IMR-90 (cell line): ENCODE results near the gene TBC1D10B. TPM values are rescaled to one million over a fixed set of nuclear protein-coding genes. Genes with fewer than 3 reads are reported as not detected.

Experiments
- ATAC-seq: fragments of 200-7000 bp; cut with Tn5 transposase; 2 replicates; pipeline ENCODE4 v1.9.1; 2020; ENCODE audit warnings: low read depth, mild to moderate bottlenecking, moderate library complexity
- BruUV-seq: library from RNA; stranded (reverse); fragments of 400-500 nt; replicated peaks from 2 replicates; lab custom pipeline; 2021; lab: Mats Ljungman, UMichigan
- CTCF ChIA-PET: fragments of 300-600 bp; formaldehyde crosslinking; extraction: SDS; loops from one replicate; lab custom pipeline; 2021; ENCODE audit warnings: antibody characterized with exemption; lab: Yijun Ruan, JAX
- POLR2A ChIA-PET: fragments of 300-600 bp; sonication (Branson Sonifier 250); formaldehyde crosslinking; loops from one replicate; lab custom pipeline; 2022; ENCODE audit warnings: antibody characterized with exemption; ENCODE audit not compliant: unreplicated experiment; lab: Charles Lee
- DNase-seq: peaks from one replicate; pipeline ENCODE4 v3.0.0; 2013
- H2AFZ ChIP-seq: replicated peaks from 2 replicates; pipeline ENCODE3; 2013; ENCODE audit warnings: low read length, mild to moderate bottlenecking; ENCODE audit not compliant: poor library complexity
- H2AK5ac ChIP-seq: 2 replicates; pipeline ENCODE4 v1.6.1; 2013; ENCODE audit warnings: low read depth, low read length, inconsistent platforms
- H2AK9ac ChIP-seq: replicated peaks from 2 replicates; pipeline ENCODE3; 2013; ENCODE audit warnings: mild to moderate bottlenecking, low read depth, low read length, moderate library complexity; ENCODE audit not compliant: poor library complexity
- H2BK120ac ChIP-seq: 2 replicates; pipeline ENCODE4 v1.6.1; 2013; ENCODE audit warnings: low read depth, low read length, inconsistent platforms
- H2BK15ac ChIP-seq: 3 replicates; pipeline ENCODE4 v1.6.1; 2013; ENCODE audit warnings: low read depth, low read length, inconsistent platforms
- H2BK20ac ChIP-seq: 2 replicates; pipeline ENCODE4 v1.6.1; 2013; ENCODE audit warnings: low read depth, mild to moderate bottlenecking, inconsistent platforms, low read length, moderate library complexity
- H2BK5ac ChIP-seq: 2 replicates; pipeline ENCODE4 v1.6.1; 2013; ENCODE audit warnings: mild to moderate bottlenecking, low read depth, low read length, inconsistent platforms; ENCODE audit not compliant: poor library complexity, severe bottlenecking
- H3K14ac ChIP-seq: replicated peaks from 2 replicates; pipeline ENCODE4 v1.6.1; 2013; ENCODE audit warnings: low read depth, low read length, inconsistent platforms
- H3K18ac ChIP-seq: 2 replicates; pipeline ENCODE4 v1.6.1; 2013; ENCODE audit warnings: low read depth, low read length, control low read depth
- H3K23ac ChIP-seq: 2 replicates; pipeline ENCODE4 v1.6.1; 2013; ENCODE audit warnings: low read depth, low read length, inconsistent platforms
- H3K27ac ChIP-seq: 2 replicates; pipeline ENCODE4 v1.5.1; 2013; ENCODE audit warnings: mild to moderate bottlenecking, control low read depth, low read length; ENCODE audit not compliant: insufficient read depth
- H3K27me3 ChIP-seq: 2 replicates; pipeline ENCODE4 v1.6.1; 2013; ENCODE audit warnings: low read length; ENCODE audit not compliant: control insufficient read depth, insufficient read depth
- H3K36me3 ChIP-seq: 2 replicates; pipeline ENCODE4 v1.6.1; 2013; ENCODE audit warnings: low read length, mixed read lengths; ENCODE audit not compliant: control insufficient read depth, insufficient read depth
- H3K4ac ChIP-seq: 2 replicates; pipeline ENCODE4 v1.6.1; 2013; ENCODE audit warnings: low read depth, low read length, inconsistent platforms
- H3K4me1 ChIP-seq: 2 replicates; pipeline ENCODE4 v1.6.1; 2013; ENCODE audit warnings: low read length, mixed read lengths; ENCODE audit not compliant: control insufficient read depth, insufficient read depth
- H3K4me2 ChIP-seq: 2 replicates; pipeline ENCODE4 v1.6.1; 2013; ENCODE audit warnings: low read depth, mild to moderate bottlenecking, control low read depth, low read length, moderate library complexity
- H3K4me3 ChIP-seq: 2 replicates; pipeline ENCODE4 v1.5.1; 2013; ENCODE audit warnings: low read depth, mild to moderate bottlenecking, control low read depth, low read length, moderate library complexity; ENCODE audit not compliant: insufficient read depth
- H3K56ac ChIP-seq: 2 replicates; pipeline ENCODE4 v1.6.1; 2013; ENCODE audit warnings: low read length, inconsistent platforms; ENCODE audit not compliant: insufficient read depth; ENCODE audit errors: extremely low read depth
- H3K79me1 ChIP-seq, 2 experiments: 2 replicates each; pipeline ENCODE4 v1.6.1; 2013; ENCODE audit warnings: low read length in 2 of 2, inconsistent platforms in 1 of 2, low read depth in 1 of 2
- H3K9ac ChIP-seq: 2 replicates; pipeline ENCODE4 v1.6.1; 2013; ENCODE audit warnings: low read depth, low read length, control low read depth
- H3K9me1 ChIP-seq: 2 replicates; pipeline ENCODE4 v1.6.1; 2013; ENCODE audit warnings: low read length, inconsistent platforms; ENCODE audit not compliant: insufficient read depth
- H3K9me3 ChIP-seq: 2 replicates; pipeline ENCODE4 v1.6.1; 2013; ENCODE audit warnings: low read length; ENCODE audit not compliant: control insufficient read depth, insufficient read depth
- H4K20me1 ChIP-seq: 2 replicates; pipeline ENCODE4 v1.6.1; 2013; ENCODE audit warnings: low read length, inconsistent platforms; ENCODE audit not compliant: insufficient read depth
- H4K5ac ChIP-seq: 2 replicates; pipeline ENCODE4 v1.6.1; 2013; ENCODE audit warnings: mild to moderate bottlenecking, low read depth, low read length, control low read depth
- H4K8ac ChIP-seq, 2 experiments: 2 replicates each; pipeline ENCODE4 v1.6.1; 2013; ENCODE audit warnings: low read depth in 2 of 2, low read length in 2 of 2, control low read depth in 1 of 2, inconsistent platforms in 1 of 2
- H4K91ac ChIP-seq: 2 replicates; pipeline ENCODE4 v1.6.1; 2013; ENCODE audit warnings: low read depth, low read length, inconsistent platforms; ENCODE audit not compliant: insufficient read depth
- NFE2L2 ChIP-seq: fragments of 150-350 bp; IDR thresholded peaks from 2 replicates; pipeline ENCODE4 v1.6.1; 2016; ENCODE audit warnings: low read depth, mild to moderate bottlenecking, low read length
- WGBS, 2 experiments: methylation state at CpG; one replicate each; pipeline versions ENCODE4 v1.1.5 to v1.1.7; 2013; ENCODE audit warnings: missing lambda C conversion rate in 2 of 2; ENCODE audit not compliant: insufficient read length in 1 of 2; ENCODE audit errors: extremely low coverage in 2 of 2; 5-methylcytosine and 5-hydroxymethylcytosine counted together
- dilution Hi-C: fragments of 300-500 bp; cut with HindIII; formaldehyde crosslinking; loops from one replicate; pipeline ENCODE4 v1.14.3; 2018; ENCODE audit warnings: low sequenced_read_pairs; ENCODE audit not compliant: unreplicated experiment
- in situ Hi-C: fragments of 300-500 bp; cut with MboI; formaldehyde crosslinking; loops from 3 replicates; pipeline ENCODE4 v1.14.3; 2019; ENCODE audit warnings: low sequenced_read_pairs, inconsistent platforms, mixed read lengths
- intact Hi-C: fragments of 100-400 bp; cut with micrococcal nuclease; formaldehyde crosslinking; loops from 2 replicates; pipeline ENCODE4 v1.10.0; 2022
- polyA plus RNA-seq, 3 experiments: library from polyadenylated mRNA; depleted of rRNA; stranded (reverse); fragments of >200 nt; gene quantifications; 2 replicates each; pipeline ENCODE4 v1.2.3, GENCODE V29; 2012; ENCODE audit warnings: low replicate concordance in 1 of 3
- total RNA-seq: library from RNA; depleted of rRNA; stranded (reverse); fragments of >200 nt; gene quantifications from 2 replicates; pipeline ENCODE4 v1.2.3, GENCODE V29; 2012
- TF ChIP-seq, protein P1 (sequence below): fragments of 150-350 bp; IDR thresholded peaks from 2 replicates; pipeline ENCODE4 v1.6.1; 2017; ENCODE audit warnings: mild to moderate bottlenecking, antibody characterized with exemption, low read length, low read depth

The TBC1D10B gene
- total and polyA plus RNA-seq, 2 of the 4 experiments (the other 2 are of a cell fraction): 8.4 to 24.9 TPM

GRCh38 chr16:30361180-30361579 lies 9.1 kb downstream of the TBC1D10B start:
- Histone ChIP-seq H3K9ac (no peak overlapping the region), H3K4me2 (no peak overlapping the region), H3K36me3 (peaks cover 49% of the 10 kb centered on the region), H2AK9ac (no peak overlapping the region), H2BK15ac (no peak overlapping the region), H3K4ac (no peak overlapping the region), H3K79me1 (peaks cover 18 to 52% of the 10 kb centered on the region in 2 experiments), H3K27me3 (no peaks in the 10 kb centered on the region), H3K18ac (no peak overlapping the region), H3K27ac (no peak overlapping the region), H3K4me1 (peaks cover under 1% of the 10 kb centered on the region; the same call in 1 of the 2 replicates), H4K20me1 (peaks cover 21% of the 10 kb centered on the region), H3K4me3 (no peak overlapping the region), H3K9me3 (no peaks in the 10 kb centered on the region), H3K56ac (no peak overlapping the region), H4K91ac (no peak overlapping the region), H2BK120ac (no peak overlapping the region), H4K8ac (no peak overlapping the region), H2AK5ac (no peak overlapping the region), H2BK5ac (no peak overlapping the region), H3K9me1 (peaks cover 5% of the 10 kb centered on the region; the same call in 1 of the 2 replicates), H4K5ac (no peak overlapping the region), H2AFZ (no peak overlapping the region), H2BK20ac (no peak overlapping the region), H3K23ac (no peak overlapping the region), H3K14ac (no peak overlapping the region)
- CTCF ChIA-PET: no interaction called here
- WGBS, 2 experiments: 100% methylated on average over 1 of the region's 7 CpGs; no CpG with 5 or more reads in 1 of the 2 experiments
- in situ Hi-C loops: no loop called here
- dilution Hi-C loops: no loop called here
- no TSS peak for BruUV-seq
- ATAC-seq: no peak
- TF ChIP-seq, protein P1, sequence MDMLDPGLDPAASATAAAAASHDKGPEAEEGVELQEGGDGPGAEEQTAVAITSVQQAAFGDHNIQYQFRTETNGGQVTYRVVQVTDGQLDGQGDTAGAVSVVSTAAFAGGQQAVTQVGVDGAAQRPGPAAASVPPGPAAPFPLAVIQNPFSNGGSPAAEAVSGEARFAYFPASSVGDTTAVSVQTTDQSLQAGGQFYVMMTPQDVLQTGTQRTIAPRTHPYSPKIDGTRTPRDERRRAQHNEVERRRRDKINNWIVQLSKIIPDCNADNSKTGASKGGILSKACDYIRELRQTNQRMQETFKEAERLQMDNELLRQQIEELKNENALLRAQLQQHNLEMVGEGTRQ: no peak
- TF ChIP-seq NFE2L2: no peak
- no peak for DNase-seq
- intact Hi-C loops: no loop called here
- POLR2A ChIA-PET: no interaction called here
